Smooth muscle cell (in vitro differentiated cells): ENCODE results near the gene TMC2. TPM values are rescaled to one million over a fixed set of nuclear protein-coding genes. Genes with fewer than 3 reads are reported as not detected.
"Not testable (repeated sequence)": the region's sequence is repeated elsewhere in the genome, so short reads cannot be mapped to it uniquely, and the experiment has no call there.

Source experiments
- DNase-seq: peaks from one replicate; lab custom pipeline; 2025; ENCODE audit not compliant: unreplicated experiment; lab: John Stamatoyannopoulos, UW
- H2AFZ ChIP-seq: fragments of 200-600 bp; sonication (generic); 2 replicates; pipeline ENCODE4 v1.6.0; 2016; ENCODE audit warnings: antibody characterized with exemption, low read depth, mild to moderate bottlenecking
- H3F3A ChIP-seq: fragments of 200-600 bp; sonication (generic); 2 replicates; pipeline ENCODE4 v1.6.0; 2017; ENCODE audit warnings: antibody characterized with exemption, low read depth
- H3K27ac ChIP-seq: fragments of 200-600 bp; sonication (generic); 2 replicates; pipeline ENCODE4 v1.5.1; 2016; ENCODE audit warnings: low read depth, mild to moderate bottlenecking
- H3K27me3 ChIP-seq: fragments of 200-600 bp; sonication (generic); 2 replicates; pipeline ENCODE4 v1.6.1; 2016; ENCODE audit warnings: low read depth, mild to moderate bottlenecking
- H3K36me3 ChIP-seq: fragments of 200-600 bp; sonication (generic); 2 replicates; pipeline ENCODE4 v1.5.1; 2016; ENCODE audit warnings: low read depth
- H3K4me1 ChIP-seq: fragments of 200-600 bp; sonication (generic); 2 replicates; pipeline ENCODE4 v1.5.1; 2016; ENCODE audit warnings: low read depth
- H3K4me2 ChIP-seq: fragments of 200-600 bp; sonication (generic); 2 replicates; pipeline ENCODE4 v1.6.0; 2016; ENCODE audit warnings: mild to moderate bottlenecking
- H3K4me3 ChIP-seq: fragments of 200-600 bp; sonication (generic); 2 replicates; pipeline ENCODE4 v1.5.1; 2016; ENCODE audit warnings: mild to moderate bottlenecking
- H3K79me2 ChIP-seq: fragments of 200-600 bp; sonication (generic); 2 replicates; pipeline ENCODE4 v1.6.0; 2016; ENCODE audit warnings: low read depth, mild to moderate bottlenecking
- H3K9ac ChIP-seq: fragments of 200-600 bp; sonication (generic); 2 replicates; pipeline ENCODE4 v1.6.0; 2016; ENCODE audit warnings: low read depth
- H3K9me3 ChIP-seq: fragments of 200-600 bp; sonication (generic); replicated peaks from 2 replicates; pipeline ENCODE4 v1.5.1; 2016; ENCODE audit warnings: low read depth
- H4K20me1 ChIP-seq: fragments of 200-600 bp; sonication (generic); 2 replicates; pipeline ENCODE4 v1.6.0; 2016; ENCODE audit warnings: low read depth
- WGBS: methylation state at CpG from one replicate; pipeline ENCODE4 v1.1.7; 2016; ENCODE audit warnings: low lambda C conversion rate; 5-methylcytosine and 5-hydroxymethylcytosine counted together
- polyA plus RNA-seq: library from polyadenylated mRNA; unstranded; fragments of >200 nt; fragmentation: Nextera tagmentation; extraction: Ambion mirVana; gene quantifications from 2 replicates; pipeline ENCODE4 v1.2.1, GENCODE V29; 2016
- total RNA-seq: library from RNA; depleted of rRNA; stranded (reverse); fragments of >200 nt; gene quantifications from 2 replicates; pipeline ENCODE4 v1.2.3, GENCODE V29; 2014
- TF ChIP-seq, protein P1 (sequence below): fragments of 200-600 bp; sonication (generic); IDR thresholded peaks from 2 replicates; pipeline ENCODE4 v1.5.1; 2017; ENCODE audit warnings: borderline replicate concordance, mild to moderate bottlenecking, antibody characterized with exemption; ENCODE audit not compliant: insufficient read depth, poor library complexity, severe bottlenecking

Gene TMC2
- total and polyA plus RNA-seq, 2 experiments from 2014 or later, result not detected

GRCh38 chr20:2673453-2673852 lies 137.1 kb downstream of the TMC2 start:
- WGBS, result 85% methylated on average over 4 of the region's 4 CpGs
- Histone ChIP-seq H3F3A (no peaks in the 10 kb centered on the region), H3K9me3 (no peaks in the 10 kb centered on the region), H3K4me2 (no peak overlapping the region), H3K79me2 (no peaks in the 10 kb centered on the region), H3K27ac (no peak overlapping the region), H3K36me3 (no peaks in the 10 kb centered on the region), H3K9ac (no peak overlapping the region), H4K20me1 (no peaks in the 10 kb centered on the region), H3K27me3 (peaks cover 20% of the 10 kb centered on the region), H3K4me1 (no peaks in the 10 kb centered on the region), H2AFZ (no peak overlapping the region), H3K4me3 (no peak overlapping the region)
- TF ChIP-seq, protein P1, sequence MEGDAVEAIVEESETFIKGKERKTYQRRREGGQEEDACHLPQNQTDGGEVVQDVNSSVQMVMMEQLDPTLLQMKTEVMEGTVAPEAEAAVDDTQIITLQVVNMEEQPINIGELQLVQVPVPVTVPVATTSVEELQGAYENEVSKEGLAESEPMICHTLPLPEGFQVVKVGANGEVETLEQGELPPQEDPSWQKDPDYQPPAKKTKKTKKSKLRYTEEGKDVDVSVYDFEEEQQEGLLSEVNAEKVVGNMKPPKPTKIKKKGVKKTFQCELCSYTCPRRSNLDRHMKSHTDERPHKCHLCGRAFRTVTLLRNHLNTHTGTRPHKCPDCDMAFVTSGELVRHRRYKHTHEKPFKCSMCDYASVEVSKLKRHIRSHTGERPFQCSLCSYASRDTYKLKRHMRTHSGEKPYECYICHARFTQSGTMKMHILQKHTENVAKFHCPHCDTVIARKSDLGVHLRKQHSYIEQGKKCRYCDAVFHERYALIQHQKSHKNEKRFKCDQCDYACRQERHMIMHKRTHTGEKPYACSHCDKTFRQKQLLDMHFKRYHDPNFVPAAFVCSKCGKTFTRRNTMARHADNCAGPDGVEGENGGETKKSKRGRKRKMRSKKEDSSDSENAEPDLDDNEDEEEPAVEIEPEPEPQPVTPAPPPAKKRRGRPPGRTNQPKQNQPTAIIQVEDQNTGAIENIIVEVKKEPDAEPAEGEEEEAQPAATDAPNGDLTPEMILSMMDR, result no peak
- DNase-seq, result no peak

- no peaks in the 10 kb centered on the region for H3K79me2 ChIP-seq
- no peak overlapping the region for H3K4me2 ChIP-seq
- 84% methylated on average over 4 of the region's 4 CpGs for WGBS
- H3K27me3 ChIP-seq, result peaks cover 9% of the 10 kb centered on the region
- no peaks in the 10 kb centered on the region for H3K36me3 ChIP-seq
- no peaks in the 10 kb centered on the region for H3F3A ChIP-seq
- H3K4me3 ChIP-seq, result no peak overlapping the region
- H4K20me1 ChIP-seq, result no peaks in the 10 kb centered on the region
- H3K4me1 ChIP-seq, result no peaks in the 10 kb centered on the region
- no peak overlapping the region for H3K9ac ChIP-seq
- TF ChIP-seq, protein P1, result no peak
- H2AFZ ChIP-seq, result no peak overlapping the region
- no peaks in the 10 kb centered on the region for H3K9me3 ChIP-seq
- no peak overlapping the region for H3K27ac ChIP-seq
- DNase-seq, result no peak
Measured at GRCh38 chr20:2680046-2680445, 143.7 kb downstream of the TMC2 start.

- not testable (repeated sequence) for H3K4me1 ChIP-seq, H3K79me2 ChIP-seq, H2AFZ ChIP-seq, H3K4me3 ChIP-seq, H3K36me3 ChIP-seq, H3K9ac ChIP-seq, H3K4me2 ChIP-seq, H4K20me1 ChIP-seq, DNase-seq, H3K27ac ChIP-seq, H3F3A ChIP-seq, H3K9me3 ChIP-seq
- H3K27me3 ChIP-seq, result peaks cover 28% of the 10 kb centered on the region
- 79% methylated on average over 3 of the region's 3 CpGs for WGBS
Measured at GRCh38 chr20:2682040-2682439, 145.7 kb downstream of the TMC2 start.

- H3K36me3 ChIP-seq, H3K9me3 ChIP-seq, DNase-seq, H2AFZ ChIP-seq, H3K4me1 ChIP-seq, H3K9ac ChIP-seq, H3K4me2 ChIP-seq, H3K27ac ChIP-seq, H3F3A ChIP-seq, H3K4me3 ChIP-seq, H3K79me2 ChIP-seq, H4K20me1 ChIP-seq: not testable (repeated sequence)
- peaks cover 32% of the 10 kb centered on the region for H3K27me3 ChIP-seq
- WGBS, result 88% methylated on average over 4 of the region's 4 CpGs
Measured at GRCh38 chr20:2684817-2685216, 148.4 kb downstream of the TMC2 start.

DNA sequence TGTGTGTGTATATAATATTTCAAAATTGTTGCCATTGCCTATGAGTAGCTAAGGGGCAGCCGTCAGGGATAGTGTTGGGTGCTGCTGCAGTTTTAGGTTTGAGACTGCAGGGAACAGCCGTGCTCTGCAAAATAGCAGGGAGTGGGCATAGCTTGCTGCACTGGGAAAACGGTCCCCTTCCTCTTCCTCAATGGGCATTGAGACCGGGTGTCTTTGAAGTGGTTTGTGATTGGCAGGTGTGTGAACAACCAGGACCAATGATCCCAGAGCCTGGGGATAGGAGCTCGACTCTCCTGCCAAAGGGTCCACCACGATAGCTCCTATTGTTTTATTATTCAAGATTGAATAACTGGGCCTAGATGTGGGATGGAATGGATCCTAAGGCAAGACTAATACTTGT lies 151.1 kb downstream of the TMC2 start:
- Histone ChIP-seq H3K4me1 (no peaks in the 10 kb centered on the region), H4K20me1 (no peaks in the 10 kb centered on the region), H3F3A (no peaks in the 10 kb centered on the region), H2AFZ (peak overlapping the region; percentile 71), H3K4me3 (no peak overlapping the region), H3K4me2 (peak overlapping the region; percentile 82), H3K36me3 (no peaks in the 10 kb centered on the region), H3K9me3 (no peaks in the 10 kb centered on the region), H3K9ac (no peak overlapping the region), H3K79me2 (no peaks in the 10 kb centered on the region), H3K27ac (no peak overlapping the region), H3K27me3 (peaks cover 37% of the 10 kb centered on the region)
- WGBS, result 49% methylated on average over 6 of the region's 6 CpGs
- no peak for DNase-seq
- TF ChIP-seq, protein P1, result no peak
